ENCODE measurements around the gene VWA8.

VWA8 gene

GRCh38 chr13:41533266-41534052 is 427.4 kb downstream of the VWA8 start:
- Histone ChIP-seq H3K4me2 (ENCODE audit: low read length) (no peak overlapping the region), H3F3A (ENCODE audit: control insufficient read depth, insufficient read depth) (peaks cover 2% of the 10 kb centered on the region; the same call in 1 of the 2 replicates), H3K36me3 (ENCODE audit: control insufficient read depth, low read length) (no peaks in the 10 kb centered on the region), H3K9me3 (ENCODE audit: control insufficient read depth, insufficient read depth, low read length) (no peaks in the 10 kb centered on the region), H4K20me1 (ENCODE audit: control insufficient read depth, insufficient read depth, low read depth, low read length) (no peaks in the 10 kb centered on the region), H3K4me1 (ENCODE audit: control insufficient read depth, low read length) (peaks cover 17% of the 10 kb centered on the region), H3K27ac (ENCODE audit: low read depth, low read length) (no peak overlapping the region), H3K4me3 (ENCODE audit: low read length) (no peak overlapping the region), H3K9me2 (replicated peaks; ENCODE audit: control insufficient read depth, low read length) (no peaks in the 10 kb centered on the region), H3K79me2 (ENCODE audit: control insufficient read depth, low read length) (no peaks in the 10 kb centered on the region), H3K27me3 (ENCODE audit: control insufficient read depth, low read length) (no peaks in the 10 kb centered on the region)
- no peak for TF ChIP-seq CTCF (IDR thresholded peaks at IDR 0.05; ENCODE audit: low read depth, low read length, poor library complexity, severe bottlenecking)
- no peak for TF ChIP-seq EZH2phosphoT487 (IDR thresholded peaks at IDR 0.05; ENCODE audit: borderline replicate concordance, low read length)

GRCh38 chr13:41528021-41528420 is 432.9 kb downstream of the VWA8 start:
- Histone ChIP-seq H3K79me2 (ENCODE audit: control insufficient read depth, low read length) (no peaks in the 10 kb centered on the region), H3K36me3 (ENCODE audit: control insufficient read depth, low read length) (no peaks in the 10 kb centered on the region), H3K27ac (ENCODE audit: low read depth, low read length) (no peak overlapping the region), H3K27me3 (ENCODE audit: control insufficient read depth, low read length) (no peaks in the 10 kb centered on the region), H3K9me2 (replicated peaks; ENCODE audit: control insufficient read depth, low read length) (no peaks in the 10 kb centered on the region), H3K4me3 (ENCODE audit: low read length) (no peak overlapping the region), H4K20me1 (ENCODE audit: control insufficient read depth, insufficient read depth, low read depth, low read length) (no peaks in the 10 kb centered on the region), H3F3A (ENCODE audit: control insufficient read depth, insufficient read depth) (peaks cover 2% of the 10 kb centered on the region; the same call in 1 of the 2 replicates), H3K9me3 (ENCODE audit: control insufficient read depth, insufficient read depth, low read length) (no peaks in the 10 kb centered on the region), H3K4me1 (ENCODE audit: control insufficient read depth, low read length) (peaks cover 34% of the 10 kb centered on the region), H3K4me2 (ENCODE audit: low read length) (no peak overlapping the region)
- TF ChIP-seq EZH2phosphoT487 (IDR thresholded peaks at IDR 0.05; ENCODE audit: borderline replicate concordance, low read length) (no peak), CTCF (IDR thresholded peaks at IDR 0.05; ENCODE audit: low read depth, low read length, poor library complexity, severe bottlenecking) (no peak)

GRCh38 chr13:41520660-41521630 is 440.0 kb downstream of the VWA8 start:
- no peaks in the 10 kb centered on the region for H3K79me2 ChIP-seq (ENCODE audit: control insufficient read depth, low read length)
- H4K20me1 ChIP-seq (ENCODE audit: control insufficient read depth, insufficient read depth, low read depth, low read length): no peaks in the 10 kb centered on the region
- H3K9me3 ChIP-seq (ENCODE audit: control insufficient read depth, insufficient read depth, low read length): no peaks in the 10 kb centered on the region
- no peak overlapping the region for H3K27ac ChIP-seq (ENCODE audit: low read depth, low read length)
- H3K9me2 ChIP-seq (replicated peaks; ENCODE audit: control insufficient read depth, low read length): no peaks in the 10 kb centered on the region
- no peaks in the 10 kb centered on the region for H3K36me3 ChIP-seq (ENCODE audit: control insufficient read depth, low read length)
- no peaks in the 10 kb centered on the region for H3K27me3 ChIP-seq (ENCODE audit: control insufficient read depth, low read length)
- no peak overlapping the region for H3K4me2 ChIP-seq (ENCODE audit: low read length)
- TF ChIP-seq CTCF (IDR thresholded peaks at IDR 0.05; ENCODE audit: low read depth, low read length, poor library complexity, severe bottlenecking) (no peak), EZH2phosphoT487 (IDR thresholded peaks at IDR 0.05; ENCODE audit: borderline replicate concordance, low read length) (no peak)
- no peak overlapping the region for H3K4me3 ChIP-seq (ENCODE audit: low read length)
- peaks cover 23% of the 10 kb centered on the region for H3K4me1 ChIP-seq (ENCODE audit: control insufficient read depth, low read length)
- H3F3A ChIP-seq (ENCODE audit: control insufficient read depth, insufficient read depth): no peaks in the 10 kb centered on the region
